ENCODE results near the gene SNX20. TPM values are rescaled to one million over a fixed set of nuclear protein-coding genes. Genes with fewer than 3 reads are reported as not detected.

The SNX20 gene
- total and polyA plus RNA-seq, 2 of the 13 experiments (the other 11 are each of a cell fraction or from before 2014, with no cell fraction given) = not detected

DNA sequence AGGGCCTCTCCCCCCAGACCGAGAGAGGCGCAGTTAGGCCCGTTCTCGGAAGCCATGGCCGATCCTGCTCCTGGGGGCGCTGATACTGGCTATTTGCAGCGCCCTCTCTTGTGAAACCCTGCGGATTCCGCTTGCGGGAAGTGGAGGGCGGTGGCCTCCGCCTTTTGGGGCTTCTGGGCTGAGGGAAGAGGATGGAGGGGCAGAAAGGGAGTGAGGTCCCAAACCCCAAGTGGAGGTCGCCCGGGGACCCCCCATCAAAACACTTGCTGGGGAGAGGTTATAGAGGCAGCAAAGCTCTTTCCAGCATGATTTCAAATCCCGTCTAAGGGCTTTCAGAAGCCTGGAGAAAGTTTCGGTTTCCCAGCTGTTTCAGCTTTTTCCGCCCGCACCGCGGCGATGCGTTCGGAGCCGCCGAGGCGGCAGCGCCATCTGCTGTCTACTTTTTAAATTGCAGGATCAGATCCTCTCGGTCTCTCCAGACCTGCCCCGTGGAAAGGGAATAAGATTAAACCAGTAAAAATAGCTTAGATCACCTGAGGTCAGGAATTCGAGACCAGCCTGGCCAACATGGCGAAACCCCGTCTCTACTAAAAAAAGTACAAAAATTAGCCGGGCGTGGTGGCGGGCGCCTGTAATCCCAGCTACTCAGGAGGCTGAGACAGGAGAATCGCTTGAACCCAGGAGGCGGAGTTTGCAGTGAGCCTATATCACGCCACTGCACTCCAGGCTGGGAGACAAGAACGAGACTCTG, 15.8 kb downstream of the SNX20 start (continued):
- TF ChIP-seq, protein P1, sequence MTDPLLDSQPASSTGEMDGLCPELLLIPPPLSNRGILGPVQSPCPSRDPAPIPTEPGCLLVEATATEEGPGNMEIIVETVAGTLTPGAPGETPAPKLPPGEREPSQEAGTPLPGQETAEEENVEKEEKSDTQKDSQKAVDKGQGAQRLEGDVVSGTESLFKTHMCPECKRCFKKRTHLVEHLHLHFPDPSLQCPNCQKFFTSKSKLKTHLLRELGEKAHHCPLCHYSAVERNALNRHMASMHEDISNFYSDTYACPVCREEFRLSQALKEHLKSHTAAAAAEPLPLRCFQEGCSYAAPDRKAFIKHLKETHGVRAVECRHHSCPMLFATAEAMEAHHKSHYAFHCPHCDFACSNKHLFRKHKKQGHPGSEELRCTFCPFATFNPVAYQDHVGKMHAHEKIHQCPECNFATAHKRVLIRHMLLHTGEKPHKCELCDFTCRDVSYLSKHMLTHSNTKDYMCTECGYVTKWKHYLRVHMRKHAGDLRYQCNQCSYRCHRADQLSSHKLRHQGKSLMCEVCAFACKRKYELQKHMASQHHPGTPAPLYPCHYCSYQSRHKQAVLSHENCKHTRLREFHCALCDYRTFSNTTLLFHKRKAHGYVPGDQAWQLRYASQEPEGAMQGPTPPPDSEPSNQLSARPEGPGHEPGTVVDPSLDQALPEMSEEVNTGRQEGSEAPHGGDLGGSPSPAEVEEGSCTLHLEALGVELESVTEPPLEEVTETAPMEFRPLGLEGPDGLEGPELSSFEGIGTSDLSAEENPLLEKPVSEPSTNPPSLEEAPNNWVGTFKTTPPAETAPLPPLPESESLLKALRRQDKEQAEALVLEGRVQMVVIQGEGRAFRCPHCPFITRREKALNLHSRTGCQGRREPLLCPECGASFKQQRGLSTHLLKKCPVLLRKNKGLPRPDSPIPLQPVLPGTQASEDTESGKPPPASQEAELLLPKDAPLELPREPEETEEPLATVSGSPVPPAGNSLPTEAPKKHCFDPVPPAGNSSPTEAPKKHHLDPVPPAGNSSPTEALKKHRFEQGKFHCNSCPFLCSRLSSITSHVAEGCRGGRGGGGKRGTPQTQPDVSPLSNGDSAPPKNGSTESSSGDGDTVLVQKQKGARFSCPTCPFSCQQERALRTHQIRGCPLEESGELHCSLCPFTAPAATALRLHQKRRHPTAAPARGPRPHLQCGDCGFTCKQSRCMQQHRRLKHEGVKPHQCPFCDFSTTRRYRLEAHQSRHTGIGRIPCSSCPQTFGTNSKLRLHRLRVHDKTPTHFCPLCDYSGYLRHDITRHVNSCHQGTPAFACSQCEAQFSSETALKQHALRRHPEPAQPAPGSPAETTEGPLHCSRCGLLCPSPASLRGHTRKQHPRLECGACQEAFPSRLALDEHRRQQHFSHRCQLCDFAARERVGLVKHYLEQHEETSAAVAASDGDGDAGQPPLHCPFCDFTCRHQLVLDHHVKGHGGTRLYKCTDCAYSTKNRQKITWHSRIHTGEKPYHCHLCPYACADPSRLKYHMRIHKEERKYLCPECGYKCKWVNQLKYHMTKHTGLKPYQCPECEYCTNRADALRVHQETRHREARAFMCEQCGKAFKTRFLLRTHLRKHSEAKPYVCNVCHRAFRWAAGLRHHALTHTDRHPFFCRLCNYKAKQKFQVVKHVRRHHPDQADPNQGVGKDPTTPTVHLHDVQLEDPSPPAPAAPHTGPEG (CRISPR knock-in tag; IDR thresholded peaks at IDR 0.05) = no peak
- TF ChIP-seq, protein P2, sequence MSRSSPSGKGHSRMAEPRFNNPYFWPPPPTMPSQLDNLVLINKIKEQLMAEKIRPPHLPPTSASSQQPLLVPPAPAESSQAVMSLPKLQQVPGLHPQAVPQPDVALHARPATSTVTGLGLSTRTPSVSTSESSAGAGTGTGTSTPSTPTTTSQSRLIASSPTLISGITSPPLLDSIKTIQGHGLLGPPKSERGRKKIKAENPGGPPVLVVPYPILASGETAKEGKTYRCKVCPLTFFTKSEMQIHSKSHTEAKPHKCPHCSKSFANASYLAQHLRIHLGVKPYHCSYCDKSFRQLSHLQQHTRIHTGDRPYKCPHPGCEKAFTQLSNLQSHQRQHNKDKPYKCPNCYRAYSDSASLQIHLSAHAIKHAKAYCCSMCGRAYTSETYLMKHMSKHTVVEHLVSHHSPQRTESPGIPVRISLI (CRISPR knock-in tag; IDR thresholded peaks at IDR 0.05; ENCODE audit: borderline replicate concordance) = no peak
- TF ChIP-seq ZSCAN9 (CRISPR knock-in tag; IDR thresholded peaks at IDR 0.05; ENCODE audit: borderline replicate concordance) (0 out of 2 replicates have a peak, but pooled peaks have one; percentile 24), THYN1 (CRISPR knock-in tag; IDR thresholded peaks at IDR 0.05; ENCODE audit: borderline replicate concordance, low read depth) (no peak), SP140L (CRISPR knock-in tag; IDR thresholded peaks at IDR 0.05; ENCODE audit: borderline replicate concordance) (0 out of 2 replicates have a peak, but pooled peaks have one; percentile 34), SPEN (CRISPR knock-in tag; IDR thresholded peaks at IDR 0.05; ENCODE audit: low read depth) (0 out of 2 replicates have a peak, but pooled peaks have one; percentile 42), NRL (CRISPR knock-in tag; IDR thresholded peaks at IDR 0.05; ENCODE audit: borderline replicate concordance) (no peak; the same call in 1 of the 2 replicates), EEA1 (CRISPR knock-in tag; IDR thresholded peaks at IDR 0.05; ENCODE audit: borderline replicate concordance) (no peak), HIVEP1 (CRISPR knock-in tag; IDR thresholded peaks at IDR 0.05) (no peak), NBN (conservative IDR thresholded peaks at IDR 0.05) (no peak), KAT8 (CRISPR knock-in tag; IDR thresholded peaks at IDR 0.05) (0 out of 2 replicates have a peak, but pooled peaks have one; percentile 25)
- TF ChIP-seq, protein P3, sequence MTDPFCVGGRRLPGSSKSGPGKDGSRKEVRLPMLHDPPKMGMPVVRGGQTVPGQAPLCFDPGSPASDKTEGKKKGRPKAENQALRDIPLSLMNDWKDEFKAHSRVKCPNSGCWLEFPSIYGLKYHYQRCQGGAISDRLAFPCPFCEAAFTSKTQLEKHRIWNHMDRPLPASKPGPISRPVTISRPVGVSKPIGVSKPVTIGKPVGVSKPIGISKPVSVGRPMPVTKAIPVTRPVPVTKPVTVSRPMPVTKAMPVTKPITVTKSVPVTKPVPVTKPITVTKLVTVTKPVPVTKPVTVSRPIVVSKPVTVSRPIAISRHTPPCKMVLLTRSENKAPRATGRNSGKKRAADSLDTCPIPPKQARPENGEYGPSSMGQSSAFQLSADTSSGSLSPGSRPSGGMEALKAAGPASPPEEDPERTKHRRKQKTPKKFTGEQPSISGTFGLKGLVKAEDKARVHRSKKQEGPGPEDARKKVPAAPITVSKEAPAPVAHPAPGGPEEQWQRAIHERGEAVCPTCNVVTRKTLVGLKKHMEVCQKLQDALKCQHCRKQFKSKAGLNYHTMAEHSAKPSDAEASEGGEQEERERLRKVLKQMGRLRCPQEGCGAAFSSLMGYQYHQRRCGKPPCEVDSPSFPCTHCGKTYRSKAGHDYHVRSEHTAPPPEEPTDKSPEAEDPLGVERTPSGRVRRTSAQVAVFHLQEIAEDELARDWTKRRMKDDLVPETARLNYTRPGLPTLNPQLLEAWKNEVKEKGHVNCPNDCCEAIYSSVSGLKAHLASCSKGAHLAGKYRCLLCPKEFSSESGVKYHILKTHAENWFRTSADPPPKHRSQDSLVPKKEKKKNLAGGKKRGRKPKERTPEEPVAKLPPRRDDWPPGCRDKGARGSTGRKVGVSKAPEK (CRISPR knock-in tag; IDR thresholded peaks at IDR 0.05; ENCODE audit: borderline replicate concordance) = 0 out of 2 replicates have a peak, but pooled peaks have one; percentile 58
- TF ChIP-seq, protein P4, sequence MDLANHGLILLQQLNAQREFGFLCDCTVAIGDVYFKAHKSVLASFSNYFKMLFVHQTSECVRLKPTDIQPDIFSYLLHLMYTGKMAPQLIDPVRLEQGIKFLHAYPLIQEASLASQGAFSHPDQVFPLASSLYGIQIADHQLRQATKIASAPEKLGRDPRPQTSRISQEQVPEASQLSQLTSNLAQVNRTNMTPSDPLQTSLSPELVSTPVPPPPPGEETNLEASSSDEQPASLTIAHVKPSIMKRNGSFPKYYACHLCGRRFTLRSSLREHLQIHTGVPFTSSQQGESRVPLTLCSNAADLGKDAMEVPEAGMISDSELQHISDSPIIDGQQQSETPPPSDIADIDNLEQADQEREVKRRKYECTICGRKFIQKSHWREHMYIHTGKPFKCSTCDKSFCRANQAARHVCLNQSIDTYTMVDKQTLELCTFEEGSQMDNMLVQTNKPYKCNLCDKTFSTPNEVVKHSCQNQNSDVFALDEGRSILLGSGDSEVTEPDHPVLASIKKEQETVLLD (CRISPR knock-in tag; IDR thresholded peaks at IDR 0.05; ENCODE audit: low read depth) = no peak
- TF ChIP-seq, protein P5, sequence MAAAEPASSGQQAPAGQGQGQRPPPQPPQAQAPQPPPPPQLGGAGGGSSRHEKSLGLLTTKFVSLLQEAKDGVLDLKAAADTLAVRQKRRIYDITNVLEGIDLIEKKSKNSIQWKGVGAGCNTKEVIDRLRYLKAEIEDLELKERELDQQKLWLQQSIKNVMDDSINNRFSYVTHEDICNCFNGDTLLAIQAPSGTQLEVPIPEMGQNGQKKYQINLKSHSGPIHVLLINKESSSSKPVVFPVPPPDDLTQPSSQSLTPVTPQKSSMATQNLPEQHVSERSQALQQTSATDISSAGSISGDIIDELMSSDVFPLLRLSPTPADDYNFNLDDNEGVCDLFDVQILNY (CRISPR knock-in tag; conservative IDR thresholded peaks at IDR 0.05) = no peak

Measured in HepG2 (cell line).